Neutrophil (primary cell): Measurements from ENCODE around the gene UQCC2.

Experiments
- H3K27ac ChIP-seq: fragments of 200-600 bp; sonication (generic); 2 replicates; pipeline ENCODE4 v1.5.1; 2016; ENCODE audit warnings: mild to moderate bottlenecking, moderate library complexity
- H3K27me3 ChIP-seq: fragments of 200-600 bp; sonication (generic); 2 replicates; pipeline ENCODE4 v1.6.0; 2016; ENCODE audit warnings: mild to moderate bottlenecking
- H3K36me3 ChIP-seq: fragments of 200-600 bp; sonication (generic); 2 replicates; pipeline ENCODE4 v1.5.1; 2017
- H3K4me1 ChIP-seq, 2 experiments: fragments of 200-600 bp in 1 of 2; sonication (generic) in 1 of 2; 1 replicate in 1 of 2; 2 replicates in 1 of 2; pipeline versions ENCODE4 v1.5.1 to v1.6.1; 2013 to 2016; ENCODE audit warnings: low read depth in 1 of 2, low read length in 1 of 2, mild to moderate bottlenecking in 1 of 2, moderate library complexity in 1 of 2; ENCODE audit not compliant: control insufficient read depth in 1 of 2, insufficient read depth in 1 of 2
- H3K4me3 ChIP-seq, 2 experiments: fragments of 200-600 bp in 1 of 2; sonication (generic) in 1 of 2; 1 replicate in 1 of 2; 2 replicates in 1 of 2; pipeline ENCODE4 v1.5.1; 2013 to 2016; ENCODE audit warnings: low read depth in 1 of 2, low read length in 1 of 2, mild to moderate bottlenecking in 1 of 2, moderate library complexity in 1 of 2
- H3K9me3 ChIP-seq: fragments of 200-600 bp; sonication (generic); 2 replicates; pipeline ENCODE4 v1.5.1; 2016
- CTCF ChIP-seq: fragments of 200-600 bp; sonication (generic); IDR thresholded peaks from 2 replicates; pipeline ENCODE4 v1.5.1; 2016; ENCODE audit warnings: antibody characterized with exemption

The UQCC2 gene

GRCh38 chr6:33731751-33732282 is 20.3 kb upstream of the UQCC2 start:
- no peaks in the 10 kb centered on the region for H3K4me1 ChIP-seq
- H3K4me3 ChIP-seq, result no peak overlapping the region
- H3K36me3 ChIP-seq, result no peaks in the 10 kb centered on the region

GRCh38 chr6:33731035-33731434 is 19.5 kb upstream of the UQCC2 start:
- H3K27ac ChIP-seq, result no peak overlapping the region
- H3K36me3 ChIP-seq, result no peaks in the 10 kb centered on the region
- H3K27me3 ChIP-seq, result no peaks in the 10 kb centered on the region
- H3K4me1 ChIP-seq, result no peaks in the 10 kb centered on the region
- H3K4me3 ChIP-seq, result no peak overlapping the region
- no peak for TF ChIP-seq CTCF
- H3K9me3 ChIP-seq, result no peaks in the 10 kb centered on the region

More at GRCh38 chr6:33731751-33732282, 20.3 kb upstream of the UQCC2 start:
- no peaks in the 10 kb centered on the region for H3K27me3 ChIP-seq
- TF ChIP-seq CTCF, result no peak
- H3K27ac ChIP-seq, result no peak overlapping the region
- H3K9me3 ChIP-seq, result no peaks in the 10 kb centered on the region

- Histone ChIP-seq H3K27me3 (no peaks in the 10 kb centered on the region), H3K4me1 (no peaks in the 10 kb centered on the region), H3K9me3 (no peaks in the 10 kb centered on the region), H3K36me3 (no peaks in the 10 kb centered on the region), H3K27ac (no peak overlapping the region), H3K4me3 (no peak overlapping the region)
- no peak for TF ChIP-seq CTCF
These were observed 19.1 kb upstream of the UQCC2 start for GRCh38 chr6:33730611-33731010.

GRCh38 chr6:33729059-33729458 is 17.6 kb upstream of the UQCC2 start:
- no peaks in the 10 kb centered on the region for H3K4me1 ChIP-seq
- H3K9me3 ChIP-seq, result no peaks in the 10 kb centered on the region
- H3K27ac ChIP-seq, result no peak overlapping the region
- no peaks in the 10 kb centered on the region for H3K36me3 ChIP-seq
- peaks cover 6% of the 10 kb centered on the region for H3K27me3 ChIP-seq
- no peak overlapping the region for H3K4me3 ChIP-seq
- no peak for TF ChIP-seq CTCF

- H3K4me3 ChIP-seq, result no peak overlapping the region
- H3K36me3 ChIP-seq, result no peaks in the 10 kb centered on the region
- peaks cover 12% of the 10 kb centered on the region for H3K27me3 ChIP-seq
- no peak for TF ChIP-seq CTCF
- H3K4me1 ChIP-seq, result no peaks in the 10 kb centered on the region
- H3K27ac ChIP-seq, result no peak overlapping the region
- H3K9me3 ChIP-seq, result no peaks in the 10 kb centered on the region
These were observed 16.9 kb upstream of the UQCC2 start for GRCh38 chr6:33728438-33728837.

GRCh38 chr6:33727932-33728331 is 16.4 kb upstream of the UQCC2 start:
- no peaks in the 10 kb centered on the region for H3K36me3 ChIP-seq
- H3K27ac ChIP-seq, result no peak overlapping the region
- no peak overlapping the region for H3K4me3 ChIP-seq
- no peaks in the 10 kb centered on the region for H3K4me1 ChIP-seq
- no peaks in the 10 kb centered on the region for H3K9me3 ChIP-seq
- H3K27me3 ChIP-seq, result peaks cover 18% of the 10 kb centered on the region
- no peak for TF ChIP-seq CTCF
